ENCODE data around the gene RFX3.

The RFX3 gene

GRCh38 chr9:3346549-3346948 is 179.3 kb downstream of the RFX3 start:
- H3K4me3 ChIP-seq (ENCODE audit: low read depth, low read length) = no peak overlapping the region
- no peak for DNase-seq (ENCODE audit: low read depth)
- TF ChIP-seq, protein P1, sequence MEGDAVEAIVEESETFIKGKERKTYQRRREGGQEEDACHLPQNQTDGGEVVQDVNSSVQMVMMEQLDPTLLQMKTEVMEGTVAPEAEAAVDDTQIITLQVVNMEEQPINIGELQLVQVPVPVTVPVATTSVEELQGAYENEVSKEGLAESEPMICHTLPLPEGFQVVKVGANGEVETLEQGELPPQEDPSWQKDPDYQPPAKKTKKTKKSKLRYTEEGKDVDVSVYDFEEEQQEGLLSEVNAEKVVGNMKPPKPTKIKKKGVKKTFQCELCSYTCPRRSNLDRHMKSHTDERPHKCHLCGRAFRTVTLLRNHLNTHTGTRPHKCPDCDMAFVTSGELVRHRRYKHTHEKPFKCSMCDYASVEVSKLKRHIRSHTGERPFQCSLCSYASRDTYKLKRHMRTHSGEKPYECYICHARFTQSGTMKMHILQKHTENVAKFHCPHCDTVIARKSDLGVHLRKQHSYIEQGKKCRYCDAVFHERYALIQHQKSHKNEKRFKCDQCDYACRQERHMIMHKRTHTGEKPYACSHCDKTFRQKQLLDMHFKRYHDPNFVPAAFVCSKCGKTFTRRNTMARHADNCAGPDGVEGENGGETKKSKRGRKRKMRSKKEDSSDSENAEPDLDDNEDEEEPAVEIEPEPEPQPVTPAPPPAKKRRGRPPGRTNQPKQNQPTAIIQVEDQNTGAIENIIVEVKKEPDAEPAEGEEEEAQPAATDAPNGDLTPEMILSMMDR (conservative IDR thresholded peaks at IDR 0.05; ENCODE audit: low read depth, low read length) = no peak

DNA sequence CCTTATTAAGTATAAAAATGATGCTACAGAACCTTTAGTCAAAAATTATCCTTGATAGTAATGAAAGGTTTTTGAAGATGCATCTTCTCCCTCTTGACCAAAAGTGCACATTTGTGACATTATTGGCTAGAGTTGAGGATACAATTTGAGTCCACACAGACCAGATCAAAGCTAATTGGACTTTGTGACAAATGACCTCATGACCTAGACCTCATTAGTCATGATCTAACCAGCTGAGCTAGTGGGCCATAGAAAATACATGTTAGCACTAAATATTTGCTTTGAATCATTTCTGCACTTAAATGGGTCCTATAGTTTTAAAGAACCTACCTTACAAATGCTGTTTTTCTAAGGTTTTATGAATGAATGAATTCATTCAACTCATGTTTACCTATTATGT is 182.1 kb downstream of the RFX3 start:
- DNase-seq (ENCODE audit: low read depth) = no peak
- TF ChIP-seq, protein P1 (conservative IDR thresholded peaks at IDR 0.05; ENCODE audit: low read depth, low read length) = no peak
- no peak overlapping the region for H3K4me3 ChIP-seq (ENCODE audit: low read depth, low read length)

GRCh38 chr9:3342159-3342777 is 183.5 kb downstream of the RFX3 start:
- peak; percentile 73 for DNase-seq (ENCODE audit: low read depth)
- TF ChIP-seq, protein P1 (conservative IDR thresholded peaks at IDR 0.05; ENCODE audit: low read depth, low read length) = no peak
- H3K4me3 ChIP-seq (ENCODE audit: low read depth, low read length) = no peak overlapping the region

- no peak overlapping the region for H3K4me3 ChIP-seq (ENCODE audit: low read depth, low read length)
- peak; percentile 79 for DNase-seq (ENCODE audit: low read depth)
- TF ChIP-seq, protein P1 (conservative IDR thresholded peaks at IDR 0.05; ENCODE audit: low read depth, low read length) = no peak
These were observed 188.1 kb downstream of the RFX3 start for GRCh38 chr9:3337515-3338225.

GRCh38 chr9:3336951-3337350 is 188.8 kb downstream of the RFX3 start:
- no peak overlapping the region for H3K4me3 ChIP-seq (ENCODE audit: low read depth, low read length)
- TF ChIP-seq, protein P1 (conservative IDR thresholded peaks at IDR 0.05; ENCODE audit: low read depth, low read length) = no peak
- no peak for DNase-seq (ENCODE audit: low read depth)

GRCh38 chr9:3332802-3333201 is 193.0 kb downstream of the RFX3 start:
- TF ChIP-seq, protein P1 (conservative IDR thresholded peaks at IDR 0.05; ENCODE audit: low read depth, low read length) = no peak
- no peak for DNase-seq (ENCODE audit: low read depth)
- no peak overlapping the region for H3K4me3 ChIP-seq (ENCODE audit: low read depth, low read length)

GRCh38 chr9:3331801-3332200 is 194.0 kb downstream of the RFX3 start:
- peak; percentile 39 for DNase-seq (ENCODE audit: low read depth)
- TF ChIP-seq, protein P1 (conservative IDR thresholded peaks at IDR 0.05; ENCODE audit: low read depth, low read length) = peak; percentile 71
- no peak overlapping the region for H3K4me3 ChIP-seq (ENCODE audit: low read depth, low read length)
